Skeletal muscle tissue (tissue), 4 donors: ENCODE measurements around the gene IFI6. TPM values are rescaled to one million over a fixed set of nuclear protein-coding genes. Genes with fewer than 3 reads are reported as not detected.
A peak's percentile ranks its signal among the peaks of the same experiment; 100 is the strongest.
"Not testable (repeated sequence)": the region's sequence is repeated elsewhere in the genome, so short reads cannot be mapped to it uniquely, and the experiment has no call there.

Experiments used
- H3K27ac ChIP-seq: one replicate; pipeline ENCODE4 v1.7.0; 2013; ENCODE audit warnings: mild to moderate bottlenecking, low read depth, low read length, inconsistent platforms
- H3K27me3 ChIP-seq, 3 donors: one replicate each; pipeline ENCODE4 v1.7.0; 2013; ENCODE audit warnings: low read length in 3 of 3; ENCODE audit not compliant: control insufficient read depth in 3 of 3, insufficient read depth in 3 of 3
- H3K36me3 ChIP-seq, 3 donors: one replicate each; pipeline ENCODE4 v1.7.0; 2013; ENCODE audit warnings: low read length in 3 of 3; ENCODE audit not compliant: control insufficient read depth in 3 of 3, insufficient read depth in 3 of 3
- H3K4me1 ChIP-seq, 3 donors: one replicate each; pipeline ENCODE4 v1.7.0; 2013; ENCODE audit warnings: low read length in 3 of 3, mild to moderate bottlenecking in 3 of 3; ENCODE audit not compliant: control insufficient read depth in 3 of 3, insufficient read depth in 3 of 3
- H3K4me3 ChIP-seq, 3 donors: one replicate each; pipeline ENCODE4 v1.7.0; 2013; ENCODE audit warnings: low read length in 3 of 3
- H3K9ac ChIP-seq, 3 donors: one replicate each; pipeline ENCODE4 v1.7.0; 2013; ENCODE audit warnings: low read length in 3 of 3, mild to moderate bottlenecking in 3 of 3, moderate library complexity in 2 of 3, low read depth in 1 of 3
- H3K9me3 ChIP-seq, 3 donors: one replicate each; pipeline ENCODE4 v1.7.0; 2013; ENCODE audit warnings: low read length in 3 of 3; ENCODE audit not compliant: control insufficient read depth in 3 of 3
- total RNA-seq: library from RNA; depleted of rRNA; stranded (reverse); fragments of >200 nt; gene quantifications from one replicate; pipeline ENCODE4 v1.2.3, GENCODE V29; 2014
- donor health status: Osteomylitis.

Gene IFI6
- total RNA-seq, 1 donor from 2014 or later = 90.8 TPM

- H3K36me3 ChIP-seq = no peaks in the 10 kb centered on the region
- H3K9ac ChIP-seq = no peak overlapping the region
- H3K9me3 ChIP-seq = no peaks in the 10 kb centered on the region
- H3K4me1 ChIP-seq = peaks cover 30 to 53% (median 38%) of the 10 kb centered on the region in 3 donors
- peaks cover 10 to 21% (median 14%) of the 10 kb centered on the region in 3 donors for H3K27me3 ChIP-seq
- no peak overlapping the region for H3K4me3 ChIP-seq
- peak overlapping the region; percentile 66 for H3K27ac ChIP-seq
Measured at GRCh38 chr1:27630859-27631491, 41.0 kb downstream of the IFI6 start.

DNA sequence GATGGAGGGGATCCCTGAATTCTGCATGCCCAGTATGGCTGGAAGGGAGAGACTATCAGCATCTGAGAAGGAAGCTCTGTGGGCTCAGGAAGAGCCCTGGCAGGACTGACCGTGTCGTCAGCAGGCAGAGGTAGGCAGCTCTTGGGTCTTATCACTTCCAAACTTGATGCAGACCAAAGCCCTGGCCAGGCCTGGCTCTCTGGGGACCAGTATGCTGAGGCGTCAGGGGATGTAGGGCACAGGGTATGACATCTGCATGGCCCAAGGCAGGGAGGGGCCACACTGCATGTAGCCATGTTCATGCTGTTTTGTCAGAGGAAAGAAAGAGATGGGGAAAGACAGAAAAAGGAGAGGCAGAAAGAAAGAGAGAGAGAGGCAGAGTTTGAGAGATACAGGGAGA is 43.3 kb downstream of the IFI6 start:
- H3K9me3 ChIP-seq = no peaks in the 10 kb centered on the region
- peak overlapping the region; percentile 7 for H3K27ac ChIP-seq
- peak overlapping the region in 1 of 3 donors; percentile 45 for H3K9ac ChIP-seq
- peaks cover 34 to 47% (median 44%) of the 10 kb centered on the region in 3 donors for H3K4me1 ChIP-seq
- H3K36me3 ChIP-seq = no peaks in the 10 kb centered on the region
- H3K27me3 ChIP-seq = peaks cover 2 to 10% (median 2%) of the 10 kb centered on the region in 3 donors
- no peak overlapping the region for H3K4me3 ChIP-seq

DNA sequence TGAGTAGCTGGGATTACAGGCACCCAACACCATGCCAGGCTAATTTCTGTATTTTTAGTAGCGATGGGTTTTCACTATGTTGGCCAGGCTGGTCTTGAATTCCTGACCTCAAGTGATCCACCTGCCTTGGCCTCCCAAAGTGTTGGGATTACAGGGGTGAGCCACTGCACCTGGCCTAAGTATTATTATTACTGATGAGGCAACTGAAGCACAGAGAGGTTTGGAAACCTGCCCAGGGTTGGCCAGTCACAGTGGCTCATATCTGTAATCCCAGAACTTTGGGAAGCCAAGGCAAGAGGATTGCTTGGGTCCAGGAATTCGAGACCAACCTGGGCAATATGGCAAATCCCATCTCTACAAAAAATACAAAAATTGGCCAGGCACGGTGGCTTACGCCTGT is 44.3 kb downstream of the IFI6 start:
- H3K9me3 ChIP-seq, H3K9ac ChIP-seq, H3K36me3 ChIP-seq, H3K27ac ChIP-seq, H3K4me3 ChIP-seq, H3K27me3 ChIP-seq: not testable (repeated sequence)
- peaks cover 25 to 37% (median 37%) of the 10 kb centered on the region in 3 donors for H3K4me1 ChIP-seq

DNA sequence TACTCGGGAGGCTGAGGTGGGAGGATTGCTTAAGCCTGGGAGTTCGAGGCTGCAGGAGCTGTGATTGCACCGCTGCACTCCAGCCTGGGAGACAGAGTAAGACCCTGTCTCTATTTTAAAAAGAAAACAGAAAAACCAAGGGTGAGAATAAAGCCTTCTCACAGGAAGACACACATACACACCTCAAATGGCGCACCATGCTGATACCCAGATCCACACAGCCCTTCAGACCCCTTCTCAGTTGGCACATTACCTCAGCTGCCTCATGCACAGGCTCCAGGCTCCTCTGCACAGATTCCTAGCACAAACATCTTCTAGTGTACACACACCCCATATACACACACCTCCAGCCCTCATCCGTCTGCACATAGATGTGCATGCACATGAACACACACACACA is 44.9 kb downstream of the IFI6 start:
- H3K4me3 ChIP-seq = no peak overlapping the region
- H3K27ac ChIP-seq = no peak overlapping the region
- H3K9me3 ChIP-seq = no peaks in the 10 kb centered on the region
- no peak overlapping the region for H3K9ac ChIP-seq
- H3K27me3 ChIP-seq = no peaks in the 10 kb centered on the region
- H3K36me3 ChIP-seq = no peaks in the 10 kb centered on the region
- peaks cover 21 to 36% (median 34%) of the 10 kb centered on the region in 3 donors for H3K4me1 ChIP-seq

DNA sequence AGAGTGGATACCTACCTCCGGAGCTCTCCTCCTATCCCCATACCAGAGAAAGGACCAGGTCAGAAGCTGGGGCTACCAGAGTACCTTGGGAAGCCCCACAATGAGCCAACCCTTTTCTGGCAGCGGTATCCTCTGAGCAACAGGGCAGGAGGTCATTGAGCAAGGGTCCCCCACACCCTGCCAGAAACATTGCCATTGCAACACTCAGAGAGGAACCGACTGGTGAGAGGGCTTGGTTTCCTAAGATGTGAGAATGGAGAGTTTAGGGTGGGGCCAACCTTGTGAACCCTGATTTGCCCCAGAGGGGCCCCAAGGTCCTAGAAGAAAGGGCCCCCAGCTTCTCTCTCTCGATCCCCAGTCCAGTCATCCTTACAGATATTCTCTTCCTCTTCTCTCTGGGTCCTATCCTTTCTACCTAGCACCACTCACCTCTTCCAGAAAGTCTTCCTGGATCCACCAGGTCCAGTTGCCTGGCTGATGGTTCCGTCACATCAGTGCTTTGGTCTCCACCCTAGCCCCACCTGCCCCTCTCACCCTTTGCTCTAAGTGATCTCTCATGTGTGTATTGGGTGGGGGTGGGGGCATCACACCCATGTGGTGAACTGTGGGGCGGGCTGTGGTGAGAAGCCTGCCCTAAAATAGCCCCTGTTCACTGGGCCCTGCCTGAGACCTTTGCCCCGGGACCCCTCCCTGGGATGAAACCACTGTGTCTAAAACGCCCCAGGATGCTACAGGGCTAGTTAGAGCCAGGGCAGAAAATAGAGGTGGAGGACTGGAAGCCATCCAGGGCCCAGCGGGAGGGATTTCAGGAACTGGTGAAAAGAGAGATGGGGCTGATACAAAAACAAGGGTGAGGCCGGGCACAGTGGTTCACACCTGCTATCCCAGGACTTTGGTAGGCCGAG is 45.7 kb downstream of the IFI6 start:
- H3K36me3 ChIP-seq = no peaks in the 10 kb centered on the region
- no peak overlapping the region for H3K9ac ChIP-seq
- H3K4me1 ChIP-seq = peaks cover 21 to 29% (median 28%) of the 10 kb centered on the region in 3 donors
- no peaks in the 10 kb centered on the region for H3K9me3 ChIP-seq
- no peak overlapping the region for H3K27ac ChIP-seq
- H3K27me3 ChIP-seq = no peaks in the 10 kb centered on the region
- H3K4me3 ChIP-seq = no peak overlapping the region

DNA sequence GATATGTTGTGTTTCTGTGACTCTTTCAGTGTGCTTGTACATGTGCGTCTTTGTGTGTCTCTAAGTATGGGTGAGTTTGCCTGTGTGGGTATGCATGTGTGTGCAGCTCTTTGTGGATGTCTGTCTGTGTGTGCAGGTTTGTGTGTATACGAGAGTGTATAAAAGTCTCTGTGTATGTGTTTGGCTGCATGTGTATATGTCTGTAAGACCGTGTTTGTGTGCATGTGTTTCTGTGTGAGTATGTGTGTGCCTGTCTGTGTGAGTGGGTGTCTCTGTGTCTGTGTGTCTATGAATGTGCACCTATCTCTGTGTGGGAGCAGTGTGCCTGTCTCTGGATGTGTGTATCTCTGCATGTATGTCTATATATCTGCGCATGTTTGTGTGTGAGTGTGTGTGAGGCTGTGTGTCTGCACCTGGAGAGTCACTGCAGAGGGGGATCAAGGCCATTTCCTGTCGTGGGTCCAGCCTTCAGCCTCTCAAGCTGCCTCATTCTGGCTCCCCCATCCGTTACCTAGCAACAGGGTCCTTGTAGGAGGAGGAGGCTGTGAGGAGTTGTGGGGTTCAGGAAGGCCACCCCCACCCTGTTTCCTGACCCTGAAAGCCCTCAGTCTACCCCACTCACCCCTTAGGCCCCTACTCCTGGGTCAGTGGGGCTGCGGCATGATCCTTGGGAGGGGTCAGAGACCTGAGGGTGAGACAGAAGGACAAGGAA is 47.4 kb downstream of the IFI6 start:
- Histone ChIP-seq H3K4me3 (no peak overlapping the region), H3K9ac (peak overlapping the region in 1 of 3 donors; percentile 16), H3K36me3 (no peaks in the 10 kb centered on the region), H3K27me3 (no peaks in the 10 kb centered on the region), H3K27ac (no peak overlapping the region), H3K4me1 (peaks cover 16 to 19% (median 19%) of the 10 kb centered on the region in 3 donors), H3K9me3 (no peaks in the 10 kb centered on the region)

GRCh38 chr1:27623327-27624212 is 48.4 kb downstream of the IFI6 start:
- Histone ChIP-seq H3K9ac (no peak overlapping the region), H3K4me1 (peaks cover 8 to 11% (median 11%) of the 10 kb centered on the region in 3 donors), H3K27ac (no peak overlapping the region), H3K36me3 (no peaks in the 10 kb centered on the region), H3K4me3 (no peak overlapping the region), H3K27me3 (no peaks in the 10 kb centered on the region), H3K9me3 (no peaks in the 10 kb centered on the region)

DNA sequence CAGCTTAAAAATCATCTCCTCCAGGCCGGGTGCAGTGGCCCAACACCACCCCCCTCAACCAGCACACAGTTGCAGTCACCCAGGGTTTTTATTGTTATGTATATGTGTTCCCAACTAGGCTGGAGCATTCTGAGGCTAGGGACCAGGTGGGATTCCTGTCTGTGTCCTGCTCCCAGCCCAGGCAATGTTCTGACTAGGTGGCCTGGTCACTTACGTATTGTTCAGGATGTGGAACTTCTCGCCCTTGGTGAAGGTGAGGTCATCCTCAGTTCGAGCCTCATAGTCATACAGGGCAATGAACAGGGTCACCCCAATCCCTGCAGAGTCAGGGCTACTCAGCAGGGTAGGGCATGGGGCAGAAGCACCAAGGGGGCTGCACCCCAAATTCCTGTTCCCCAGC is 49.2 kb downstream of the IFI6 start:
- Histone ChIP-seq H3K9me3 (no peaks in the 10 kb centered on the region), H3K27me3 (no peaks in the 10 kb centered on the region), H3K9ac (no peak overlapping the region), H3K4me1 (peaks cover 3 to 12% (median 6%) of the 10 kb centered on the region in 3 donors), H3K27ac (no peak overlapping the region), H3K4me3 (no peak overlapping the region), H3K36me3 (no peaks in the 10 kb centered on the region)
